GM19238 (cell line): ENCODE results near the gene ARRDC2.
"Not testable (repeated sequence)": the region's sequence is repeated elsewhere in the genome, so short reads cannot be mapped to it uniquely, and the experiment has no call there.

Experiments used
- DNase-seq: peaks from one replicate; pipeline ENCODE4 v3.0.0; 2011; ENCODE audit warnings: low spot score; ENCODE audit not compliant: insufficient read length

Gene ARRDC2

GRCh38 chr19:17989425-17990094 is 18.4 kb upstream of the ARRDC2 start:
- no peak for DNase-seq

- DNase-seq: no peak
Observed at GRCh38 chr19:17993076-17993813, 14.7 kb upstream of the ARRDC2 start.

- peak; percentile 86 for DNase-seq
Observed at GRCh38 chr19:17996826-17997316, 11.1 kb upstream of the ARRDC2 start.

- no peak for DNase-seq
Observed at GRCh38 chr19:17997969-17998826, 9.8 kb upstream of the ARRDC2 start.

- no peak for DNase-seq
Observed at GRCh38 chr19:17998827-17999150, 9.2 kb upstream of the ARRDC2 start.

GRCh38 chr19:17999684-18000479 is 8.1 kb upstream of the ARRDC2 start:
- DNase-seq: no peak

GRCh38 chr19:18000480-18000914 is 7.5 kb upstream of the ARRDC2 start:
- DNase-seq: no peak

GRCh38 chr19:18000915-18001776 is 6.8 kb upstream of the ARRDC2 start:
- peak; percentile 84 for DNase-seq

GRCh38 chr19:18001777-18002345 is 6.1 kb upstream of the ARRDC2 start:
- DNase-seq: no peak

- DNase-seq: no peak
Observed at GRCh38 chr19:18002347-18002850, 5.6 kb upstream of the ARRDC2 start.

GRCh38 chr19:18005750-18006149 is 2.2 kb upstream of the ARRDC2 start:
- DNase-seq: not testable (repeated sequence)

GRCh38 chr19:18007044-18007916 is 690 bp upstream of the ARRDC2 start:
- peak; percentile 88 for DNase-seq

GRCh38 chr19:18008814-18009213 is 844 bp downstream of the ARRDC2 start:
- DNase-seq: no peak

GRCh38 chr19:18009412-18010066 is 1.6 kb downstream of the ARRDC2 start:
- DNase-seq: no peak

GRCh38 chr19:18010149-18010548 is 2.2 kb downstream of the ARRDC2 start:
- DNase-seq: no peak

GRCh38 chr19:18013210-18014111 is 5.5 kb downstream of the ARRDC2 start:
- no peak for DNase-seq

- no peak for DNase-seq
Observed at GRCh38 chr19:18014197-18014596, 6.2 kb downstream of the ARRDC2 start.
